ENCODE results near the gene BCAS4.
"Not testable (repeated sequence)": the region's sequence is repeated elsewhere in the genome, so short reads cannot be mapped to it uniquely, and the experiment has no call there.

BCAS4 gene

GRCh38 chr20:50879649-50880550 is 85.0 kb downstream of the BCAS4 start:
- no peak for DNase-seq

- DNase-seq: not testable (repeated sequence)
Observed at GRCh38 chr20:50881759-50882424, 87.0 kb downstream of the BCAS4 start.

- DNase-seq: no peak
Observed at GRCh38 chr20:50883856-50884255, 89.0 kb downstream of the BCAS4 start.

GRCh38 chr20:50885068-50885467 is 90.2 kb downstream of the BCAS4 start:
- DNase-seq: no peak

- DNase-seq: no peak
Observed at GRCh38 chr20:50885781-50886180, 90.9 kb downstream of the BCAS4 start.

- no peak for DNase-seq
Observed at GRCh38 chr20:50886184-50886790, 91.4 kb downstream of the BCAS4 start.

GRCh38 chr20:50887576-50887975 is 92.7 kb downstream of the BCAS4 start:
- no peak for DNase-seq

- no peak for DNase-seq
Observed at GRCh38 chr20:50891138-50891537, 96.3 kb downstream of the BCAS4 start.

- no peak for DNase-seq
Observed at GRCh38 chr20:50892394-50892793, 97.5 kb downstream of the BCAS4 start.

GRCh38 chr20:50893620-50894019 is 98.8 kb downstream of the BCAS4 start:
- no peak for DNase-seq

- no peak for DNase-seq
Observed at GRCh38 chr20:50895111-50895830, 100.4 kb downstream of the BCAS4 start.

GRCh38 chr20:50898475-50898874 is 103.6 kb downstream of the BCAS4 start:
- peak; percentile 54 for DNase-seq

GRCh38 chr20:50900261-50900660 is 105.4 kb downstream of the BCAS4 start:
- DNase-seq: no peak

- no peak for DNase-seq
Observed at GRCh38 chr20:50901301-50901700, 106.4 kb downstream of the BCAS4 start.

GRCh38 chr20:50903353-50904051 is 108.6 kb downstream of the BCAS4 start:
- DNase-seq: no peak

GRCh38 chr20:50904067-50904570 is 109.3 kb downstream of the BCAS4 start:
- no peak for DNase-seq

GRCh38 chr20:50909413-50909812 is 114.6 kb downstream of the BCAS4 start:
- no peak for DNase-seq

- peak; percentile 90 for DNase-seq
Observed at GRCh38 chr20:50911030-50911429, 116.2 kb downstream of the BCAS4 start.

GRCh38 chr20:50911716-50912115 is 116.9 kb downstream of the BCAS4 start:
- DNase-seq: no peak

- peak; percentile 80 for DNase-seq
Observed at GRCh38 chr20:50913690-50914375, 119.0 kb downstream of the BCAS4 start.

GRCh38 chr20:50915424-50915823 is 120.6 kb downstream of the BCAS4 start:
- peak; percentile 50 for DNase-seq

- peak; percentile 39 for DNase-seq
Observed at GRCh38 chr20:50916257-50916656, 121.4 kb downstream of the BCAS4 start.

All from fibroblast of upper back skin (primary cell).